ENCODE data around the gene MAP2. TPM values are rescaled to one million over a fixed set of nuclear protein-coding genes. Genes with fewer than 3 reads are reported as not detected.

MAP2 gene
- total RNA-seq, 4 donors from 2014 or later: 7.4 to 124 (median 59.9) TPM

DNA sequence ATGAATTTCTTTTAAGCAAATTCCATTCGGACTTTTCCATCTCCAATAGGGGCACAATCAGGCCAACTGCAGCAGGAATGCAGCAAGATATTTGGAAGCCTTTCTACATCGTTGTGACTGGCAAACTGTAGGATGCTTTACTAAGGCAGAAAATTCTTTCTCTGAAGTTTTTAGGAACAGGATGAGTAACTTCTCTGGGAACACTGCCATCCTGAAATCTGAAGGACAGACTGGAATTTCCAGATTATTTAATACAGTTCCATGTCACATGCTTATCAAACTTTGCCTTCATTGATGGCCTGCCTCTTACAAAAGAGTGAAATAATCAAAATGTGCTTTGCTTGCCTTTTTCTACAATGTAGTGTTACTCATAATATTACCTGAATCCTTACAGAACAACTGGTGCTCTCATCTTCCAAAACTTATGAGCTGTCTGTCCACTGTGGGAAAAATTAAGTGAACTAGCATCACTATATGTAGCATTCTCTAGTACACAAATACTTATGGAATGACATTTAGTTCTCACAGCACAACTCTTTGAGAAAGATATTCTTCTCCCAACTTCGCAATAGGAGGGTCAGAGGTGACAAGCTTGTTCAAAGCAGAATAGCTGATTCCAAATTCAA, 32.0 kb upstream of the MAP2 start:
- H3K36me3 ChIP-seq: no peaks in the 10 kb centered on the region
- H3K27ac ChIP-seq: peak overlapping the region in 2 of 4 donors; percentile 44 to 64
- no peak for TF ChIP-seq POLR2AphosphoS5 (IDR thresholded peaks at IDR 0.05)
- TF ChIP-seq, protein P1, sequence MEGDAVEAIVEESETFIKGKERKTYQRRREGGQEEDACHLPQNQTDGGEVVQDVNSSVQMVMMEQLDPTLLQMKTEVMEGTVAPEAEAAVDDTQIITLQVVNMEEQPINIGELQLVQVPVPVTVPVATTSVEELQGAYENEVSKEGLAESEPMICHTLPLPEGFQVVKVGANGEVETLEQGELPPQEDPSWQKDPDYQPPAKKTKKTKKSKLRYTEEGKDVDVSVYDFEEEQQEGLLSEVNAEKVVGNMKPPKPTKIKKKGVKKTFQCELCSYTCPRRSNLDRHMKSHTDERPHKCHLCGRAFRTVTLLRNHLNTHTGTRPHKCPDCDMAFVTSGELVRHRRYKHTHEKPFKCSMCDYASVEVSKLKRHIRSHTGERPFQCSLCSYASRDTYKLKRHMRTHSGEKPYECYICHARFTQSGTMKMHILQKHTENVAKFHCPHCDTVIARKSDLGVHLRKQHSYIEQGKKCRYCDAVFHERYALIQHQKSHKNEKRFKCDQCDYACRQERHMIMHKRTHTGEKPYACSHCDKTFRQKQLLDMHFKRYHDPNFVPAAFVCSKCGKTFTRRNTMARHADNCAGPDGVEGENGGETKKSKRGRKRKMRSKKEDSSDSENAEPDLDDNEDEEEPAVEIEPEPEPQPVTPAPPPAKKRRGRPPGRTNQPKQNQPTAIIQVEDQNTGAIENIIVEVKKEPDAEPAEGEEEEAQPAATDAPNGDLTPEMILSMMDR (IDR thresholded peaks at IDR 0.05): no peak
- no peaks in the 10 kb centered on the region for H3K9me3 ChIP-seq
- peaks cover 0 to 7% (median 0%) of the 10 kb centered on the region in 3 donors for H3K4me1 ChIP-seq
- H3K27me3 ChIP-seq: no peaks in the 10 kb centered on the region
- H3K4me3 ChIP-seq: no peak overlapping the region
- no peak for ATAC-seq
- 44 to 49% methylated on average over 2 to 3 of the region's 3 CpGs for WGBS, 2 donors (ENCODE audit: low coverage in 1 of 2)

DNA sequence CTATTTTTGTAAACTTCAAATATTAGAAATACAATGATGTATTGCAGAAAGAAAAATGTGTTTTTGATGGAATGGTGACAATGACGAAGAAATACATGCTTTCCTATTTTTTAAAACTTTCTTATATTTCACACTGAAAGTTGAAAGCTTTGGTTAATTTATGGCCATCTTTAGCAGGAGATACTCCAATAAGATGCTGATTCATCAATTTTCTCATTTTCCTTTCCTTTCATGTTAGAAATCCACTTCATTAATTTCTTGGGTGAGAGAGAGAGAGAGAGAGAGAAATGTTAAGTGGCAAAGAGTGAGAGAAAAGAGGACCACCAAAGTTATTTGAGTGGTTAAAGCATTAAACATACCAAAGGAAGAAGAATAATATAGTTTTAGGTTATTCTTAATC, 28.6 kb upstream of the MAP2 start:
- ATAC-seq: no peak
- peak overlapping the region; percentile 17 to 64 (median 54) for H3K27ac ChIP-seq
- no peaks in the 10 kb centered on the region for H3K36me3 ChIP-seq
- no peaks in the 10 kb centered on the region for H3K9me3 ChIP-seq
- no peaks in the 10 kb centered on the region for H3K27me3 ChIP-seq
- H3K4me3 ChIP-seq: no peak overlapping the region
- TF ChIP-seq EP300 (IDR thresholded peaks at IDR 0.05) (no peak), POLR2AphosphoS5 (IDR thresholded peaks at IDR 0.05) (no peak), POLR2A (IDR thresholded peaks at IDR 0.05) (no peak)
- TF ChIP-seq, protein P1 (IDR thresholded peaks at IDR 0.05): no peak
- H3K4me1 ChIP-seq: peaks cover 0 to 7% (median 0%) of the 10 kb centered on the region in 3 donors
- 88 to 100% methylated on average over 1 of the region's 1 CpG for WGBS, 2 donors (ENCODE audit: low coverage in 1 of 2)

DNA sequence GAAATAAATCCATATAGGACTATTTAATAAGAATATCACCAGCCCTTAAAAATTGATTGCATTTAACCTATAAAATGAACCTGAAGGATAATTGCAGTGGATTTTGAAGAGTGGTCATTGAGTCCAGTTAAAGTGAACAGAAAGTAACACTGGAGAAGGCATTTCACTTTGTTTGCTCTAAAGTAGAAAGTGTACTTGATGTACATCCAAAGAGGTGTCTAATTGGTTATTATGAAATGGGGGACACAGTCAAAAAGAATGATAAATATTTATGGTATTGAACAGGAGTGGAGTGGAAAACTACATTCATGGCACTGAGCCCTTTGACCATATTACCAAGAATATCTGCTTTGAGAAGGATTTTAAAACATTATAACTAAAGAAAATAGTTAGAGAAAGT, 28.2 kb upstream of the MAP2 start:
- peaks cover 0 to 7% (median 0%) of the 10 kb centered on the region in 3 donors for H3K4me1 ChIP-seq
- H3K9me3 ChIP-seq: no peaks in the 10 kb centered on the region
- H3K27ac ChIP-seq: peak overlapping the region; percentile 17 to 64 (median 54)
- peak; percentile 75 for ATAC-seq
- H3K27me3 ChIP-seq: no peaks in the 10 kb centered on the region
- TF ChIP-seq POLR2AphosphoS5 (IDR thresholded peaks at IDR 0.05) (no peak), POLR2A (IDR thresholded peaks at IDR 0.05) (no peak)
- no peaks in the 10 kb centered on the region for H3K36me3 ChIP-seq
- no peak overlapping the region for H3K4me3 ChIP-seq

DNA sequence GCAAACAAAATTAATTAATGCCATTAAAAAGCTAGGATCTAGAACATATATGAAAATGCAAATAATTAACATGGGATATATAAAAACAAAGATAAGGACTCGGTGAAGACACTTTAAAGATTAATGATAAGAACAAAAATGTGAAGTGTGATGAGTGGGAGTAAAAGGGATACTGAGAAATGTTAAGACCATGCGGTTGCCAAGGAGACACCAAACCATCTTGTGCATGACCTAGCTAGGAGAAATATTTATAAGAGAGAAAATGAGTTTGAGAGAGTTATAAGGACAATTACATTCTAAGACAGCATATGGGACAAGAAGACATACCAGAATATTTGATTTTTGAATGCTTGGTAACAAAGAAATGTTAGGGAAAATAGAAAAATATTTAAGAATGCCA, 25.4 kb upstream of the MAP2 start:
- Histone ChIP-seq H3K4me1 (no peaks in the 10 kb centered on the region), H3K36me3 (no peaks in the 10 kb centered on the region), H3K27me3 (no peaks in the 10 kb centered on the region), H3K9me3 (no peaks in the 10 kb centered on the region), H3K27ac (no peak overlapping the region), H3K4me3 (no peak overlapping the region)
- TF ChIP-seq, protein P1 (IDR thresholded peaks at IDR 0.05): no peak
- TF ChIP-seq POLR2AphosphoS5 (IDR thresholded peaks at IDR 0.05) (no peak), EP300 (IDR thresholded peaks at IDR 0.05) (no peak), POLR2A (IDR thresholded peaks at IDR 0.05) (no peak)
- no peak for ATAC-seq
- 50 to 55% methylated on average over 2 of the region's 2 CpGs for WGBS, 2 donors (ENCODE audit: low coverage in 1 of 2)

DNA sequence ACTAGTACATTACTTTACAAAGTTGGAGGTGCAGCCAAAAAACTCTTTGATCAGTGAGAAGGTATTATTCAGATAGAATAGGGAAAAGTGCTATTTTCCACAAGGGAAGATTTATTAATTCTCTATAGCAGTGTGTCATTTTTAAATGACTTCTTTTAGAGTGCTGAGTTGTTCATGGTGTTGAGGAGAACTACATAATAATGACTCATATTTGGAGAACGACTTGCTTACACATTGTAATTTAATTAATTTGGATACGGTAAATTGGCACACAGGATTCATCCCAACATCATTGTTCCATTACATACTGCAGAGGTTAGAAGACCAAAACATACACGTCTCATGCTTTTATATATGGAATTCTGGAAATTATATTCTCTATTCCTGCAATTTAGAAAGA, 22.1 kb upstream of the MAP2 start:
- WGBS, 2 donors (ENCODE audit: low coverage in 1 of 2): 58 to 64% methylated on average over 3 of the region's 3 CpGs

More for the DNA sequence above, 22.1 kb upstream of the MAP2 start:
- TF ChIP-seq POLR2A (IDR thresholded peaks at IDR 0.05) (no peak), EP300 (IDR thresholded peaks at IDR 0.05) (no peak), POLR2AphosphoS5 (IDR thresholded peaks at IDR 0.05) (no peak)
- TF ChIP-seq, protein P1 (IDR thresholded peaks at IDR 0.05): no peak
- no peaks in the 10 kb centered on the region for H3K4me1 ChIP-seq
- ATAC-seq: no peak
- H3K9me3 ChIP-seq: no peaks in the 10 kb centered on the region
- no peaks in the 10 kb centered on the region for H3K27me3 ChIP-seq
- H3K27ac ChIP-seq: no peak overlapping the region
- no peaks in the 10 kb centered on the region for H3K36me3 ChIP-seq
- H3K4me3 ChIP-seq: no peak overlapping the region
